IMR-90 (cell line): ENCODE results near the gene AFAP1L2. TPM values are rescaled to one million over a fixed set of nuclear protein-coding genes. Genes with fewer than 3 reads are reported as not detected.

ENCODE experiments used
- ATAC-seq: fragments of 200-7000 bp; cut with Tn5 transposase; 2 replicates; pipeline ENCODE4 v1.9.1; 2020; ENCODE audit warnings: low read depth, mild to moderate bottlenecking, moderate library complexity
- BruUV-seq: library from RNA; stranded (reverse); fragments of 400-500 nt; replicated peaks from 2 replicates; lab custom pipeline; 2021; lab: Mats Ljungman, UMichigan
- CTCF ChIA-PET: fragments of 300-600 bp; formaldehyde crosslinking; extraction: SDS; loops from one replicate; lab custom pipeline; 2021; ENCODE audit warnings: antibody characterized with exemption; lab: Yijun Ruan, JAX
- POLR2A ChIA-PET: fragments of 300-600 bp; sonication (Branson Sonifier 250); formaldehyde crosslinking; loops from one replicate; lab custom pipeline; 2022; ENCODE audit warnings: antibody characterized with exemption; ENCODE audit not compliant: unreplicated experiment; lab: Charles Lee
- DNase-seq: peaks from one replicate; pipeline ENCODE4 v3.0.0; 2013
- H2AFZ ChIP-seq: replicated peaks from 2 replicates; pipeline ENCODE3; 2013; ENCODE audit warnings: low read length, mild to moderate bottlenecking; ENCODE audit not compliant: poor library complexity
- H2AK5ac ChIP-seq: 2 replicates; pipeline ENCODE4 v1.6.1; 2013; ENCODE audit warnings: low read depth, low read length, inconsistent platforms
- H2AK9ac ChIP-seq: replicated peaks from 2 replicates; pipeline ENCODE3; 2013; ENCODE audit warnings: mild to moderate bottlenecking, low read depth, low read length, moderate library complexity; ENCODE audit not compliant: poor library complexity
- H2BK120ac ChIP-seq: 2 replicates; pipeline ENCODE4 v1.6.1; 2013; ENCODE audit warnings: low read depth, low read length, inconsistent platforms
- H2BK15ac ChIP-seq: 3 replicates; pipeline ENCODE4 v1.6.1; 2013; ENCODE audit warnings: low read depth, low read length, inconsistent platforms
- H2BK20ac ChIP-seq: 2 replicates; pipeline ENCODE4 v1.6.1; 2013; ENCODE audit warnings: low read depth, mild to moderate bottlenecking, inconsistent platforms, low read length, moderate library complexity
- H2BK5ac ChIP-seq: 2 replicates; pipeline ENCODE4 v1.6.1; 2013; ENCODE audit warnings: mild to moderate bottlenecking, low read depth, low read length, inconsistent platforms; ENCODE audit not compliant: poor library complexity, severe bottlenecking
- H3K14ac ChIP-seq: replicated peaks from 2 replicates; pipeline ENCODE4 v1.6.1; 2013; ENCODE audit warnings: low read depth, low read length, inconsistent platforms
- H3K18ac ChIP-seq: 2 replicates; pipeline ENCODE4 v1.6.1; 2013; ENCODE audit warnings: low read depth, low read length, control low read depth
- H3K23ac ChIP-seq: 2 replicates; pipeline ENCODE4 v1.6.1; 2013; ENCODE audit warnings: low read depth, low read length, inconsistent platforms
- H3K27ac ChIP-seq: 2 replicates; pipeline ENCODE4 v1.5.1; 2013; ENCODE audit warnings: mild to moderate bottlenecking, control low read depth, low read length; ENCODE audit not compliant: insufficient read depth
- H3K27me3 ChIP-seq: 2 replicates; pipeline ENCODE4 v1.6.1; 2013; ENCODE audit warnings: low read length; ENCODE audit not compliant: control insufficient read depth, insufficient read depth
- H3K36me3 ChIP-seq: 2 replicates; pipeline ENCODE4 v1.6.1; 2013; ENCODE audit warnings: low read length, mixed read lengths; ENCODE audit not compliant: control insufficient read depth, insufficient read depth
- H3K4ac ChIP-seq: 2 replicates; pipeline ENCODE4 v1.6.1; 2013; ENCODE audit warnings: low read depth, low read length, inconsistent platforms
- H3K4me1 ChIP-seq: 2 replicates; pipeline ENCODE4 v1.6.1; 2013; ENCODE audit warnings: low read length, mixed read lengths; ENCODE audit not compliant: control insufficient read depth, insufficient read depth
- H3K4me2 ChIP-seq: 2 replicates; pipeline ENCODE4 v1.6.1; 2013; ENCODE audit warnings: low read depth, mild to moderate bottlenecking, control low read depth, low read length, moderate library complexity
- H3K4me3 ChIP-seq: 2 replicates; pipeline ENCODE4 v1.5.1; 2013; ENCODE audit warnings: low read depth, mild to moderate bottlenecking, control low read depth, low read length, moderate library complexity; ENCODE audit not compliant: insufficient read depth
- H3K56ac ChIP-seq: 2 replicates; pipeline ENCODE4 v1.6.1; 2013; ENCODE audit warnings: low read length, inconsistent platforms; ENCODE audit not compliant: insufficient read depth; ENCODE audit errors: extremely low read depth
- H3K79me1 ChIP-seq, 2 experiments: 2 replicates each; pipeline ENCODE4 v1.6.1; 2013; ENCODE audit warnings: low read length in 2 of 2, inconsistent platforms in 1 of 2, low read depth in 1 of 2
- H3K9ac ChIP-seq: 2 replicates; pipeline ENCODE4 v1.6.1; 2013; ENCODE audit warnings: low read depth, low read length, control low read depth
- H3K9me1 ChIP-seq: 2 replicates; pipeline ENCODE4 v1.6.1; 2013; ENCODE audit warnings: low read length, inconsistent platforms; ENCODE audit not compliant: insufficient read depth
- H3K9me3 ChIP-seq: 2 replicates; pipeline ENCODE4 v1.6.1; 2013; ENCODE audit warnings: low read length; ENCODE audit not compliant: control insufficient read depth, insufficient read depth
- H4K20me1 ChIP-seq: 2 replicates; pipeline ENCODE4 v1.6.1; 2013; ENCODE audit warnings: low read length, inconsistent platforms; ENCODE audit not compliant: insufficient read depth
- H4K5ac ChIP-seq: 2 replicates; pipeline ENCODE4 v1.6.1; 2013; ENCODE audit warnings: mild to moderate bottlenecking, low read depth, low read length, control low read depth
- H4K8ac ChIP-seq, 2 experiments: 2 replicates each; pipeline ENCODE4 v1.6.1; 2013; ENCODE audit warnings: low read depth in 2 of 2, low read length in 2 of 2, control low read depth in 1 of 2, inconsistent platforms in 1 of 2
- H4K91ac ChIP-seq: 2 replicates; pipeline ENCODE4 v1.6.1; 2013; ENCODE audit warnings: low read depth, low read length, inconsistent platforms; ENCODE audit not compliant: insufficient read depth
- CEBPB ChIP-seq: IDR thresholded peaks from 2 replicates; pipeline ENCODE4 v1.6.1; 2012; ENCODE audit warnings: low read depth, low read length, improper control_type of control experiment
- CHD1 ChIP-seq: IDR thresholded peaks from 2 replicates; pipeline ENCODE4 v1.6.1; 2012; ENCODE audit warnings: low read depth, low read length, improper control_type of control experiment
- MAZ ChIP-seq: IDR thresholded peaks from 2 replicates; pipeline ENCODE4 v1.6.1; 2012; ENCODE audit warnings: low read depth, mild to moderate bottlenecking, low read length, improper control_type of control experiment, moderate library complexity, borderline replicate concordance
- POLR2A ChIP-seq: IDR thresholded peaks from 2 replicates; pipeline ENCODE4 v1.6.1; 2012; ENCODE audit warnings: mild to moderate bottlenecking, low read depth, low read length
- RAD21 ChIP-seq: IDR thresholded peaks from 2 replicates; pipeline ENCODE4 v1.6.1; 2012; ENCODE audit warnings: low read length, improper control_type of control experiment
- RCOR1 ChIP-seq: IDR thresholded peaks from 2 replicates; pipeline ENCODE4 v1.6.1; 2012; ENCODE audit warnings: mild to moderate bottlenecking, low read length, improper control_type of control experiment; ENCODE audit not compliant: insufficient replicate concordance
- WGBS, 2 experiments: methylation state at CpG; one replicate each; pipeline versions ENCODE4 v1.1.5 to v1.1.7; 2013; ENCODE audit warnings: missing lambda C conversion rate in 2 of 2; ENCODE audit not compliant: insufficient read length in 1 of 2; ENCODE audit errors: extremely low coverage in 2 of 2; 5-methylcytosine and 5-hydroxymethylcytosine counted together
- dilution Hi-C: fragments of 300-500 bp; cut with HindIII; formaldehyde crosslinking; loops from one replicate; pipeline ENCODE4 v1.14.3; 2018; ENCODE audit warnings: low sequenced_read_pairs; ENCODE audit not compliant: unreplicated experiment
- in situ Hi-C: fragments of 300-500 bp; cut with MboI; formaldehyde crosslinking; loops from 3 replicates; pipeline ENCODE4 v1.14.3; 2019; ENCODE audit warnings: low sequenced_read_pairs, inconsistent platforms, mixed read lengths
- intact Hi-C: fragments of 100-400 bp; cut with micrococcal nuclease; formaldehyde crosslinking; loops from 2 replicates; pipeline ENCODE4 v1.10.0; 2022
- polyA plus RNA-seq, 3 experiments: library from polyadenylated mRNA; depleted of rRNA; stranded (reverse); fragments of >200 nt; gene quantifications; 2 replicates each; pipeline ENCODE4 v1.2.3, GENCODE V29; 2012; ENCODE audit warnings: low replicate concordance in 1 of 3
- total RNA-seq: library from RNA; depleted of rRNA; stranded (reverse); fragments of >200 nt; gene quantifications from 2 replicates; pipeline ENCODE4 v1.2.3, GENCODE V29; 2012
- TF ChIP-seq, protein P1 (sequence below): fragments of 150-350 bp; IDR thresholded peaks from 2 replicates; pipeline ENCODE4 v1.6.1; 2017; ENCODE audit warnings: mild to moderate bottlenecking, antibody characterized with exemption, low read length, low read depth

The AFAP1L2 gene
- total and polyA plus RNA-seq, 2 of the 4 experiments (the other 2 are of a cell fraction): under 0.01 to 0.10 TPM

DNA sequence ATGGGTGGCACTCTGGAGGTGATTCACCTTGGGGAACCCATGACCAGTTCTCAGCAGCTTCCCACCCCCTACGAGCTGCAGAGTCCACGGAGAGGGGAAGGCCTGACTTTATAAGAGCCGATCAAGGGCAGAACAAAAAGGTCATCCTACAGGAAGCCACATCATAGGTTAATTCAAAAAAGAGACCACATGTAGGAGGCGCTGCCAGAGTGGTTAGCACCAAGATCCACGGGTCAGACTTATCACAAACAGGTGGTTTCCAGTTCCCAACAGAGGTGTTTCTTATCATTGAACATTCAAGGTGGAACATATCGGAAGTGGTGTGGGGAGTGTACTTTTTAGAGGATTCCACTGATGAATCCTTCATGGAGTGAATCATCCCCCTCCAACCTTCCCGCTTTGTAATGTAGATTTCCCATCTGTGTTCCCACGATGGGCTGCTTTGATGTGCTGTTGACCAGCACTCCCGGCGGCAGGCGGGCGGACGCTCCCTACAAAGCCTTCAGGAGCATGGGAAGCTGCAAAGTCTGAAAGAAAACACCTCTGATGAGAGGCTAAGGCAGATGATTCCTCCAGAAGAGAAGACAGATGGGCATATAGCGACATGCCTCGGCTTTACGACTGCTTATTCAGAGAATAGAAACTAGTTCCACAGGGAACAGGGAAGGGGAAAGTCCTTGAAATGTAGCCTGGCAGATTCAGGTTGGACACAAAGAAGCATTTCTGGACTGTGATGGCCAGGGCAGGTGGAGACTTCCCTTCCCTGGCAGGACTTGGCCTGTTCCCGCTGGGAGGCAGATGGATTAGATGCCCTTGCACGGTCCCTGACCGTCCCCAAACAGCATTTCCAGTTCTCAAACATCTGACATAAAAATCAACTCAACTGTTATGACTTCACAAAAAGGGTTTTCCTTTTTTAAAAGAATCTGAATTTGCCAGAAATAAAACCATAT, 66.5 kb downstream of the AFAP1L2 start:
- no peak for TF ChIP-seq RAD21
- TF ChIP-seq, protein P1, sequence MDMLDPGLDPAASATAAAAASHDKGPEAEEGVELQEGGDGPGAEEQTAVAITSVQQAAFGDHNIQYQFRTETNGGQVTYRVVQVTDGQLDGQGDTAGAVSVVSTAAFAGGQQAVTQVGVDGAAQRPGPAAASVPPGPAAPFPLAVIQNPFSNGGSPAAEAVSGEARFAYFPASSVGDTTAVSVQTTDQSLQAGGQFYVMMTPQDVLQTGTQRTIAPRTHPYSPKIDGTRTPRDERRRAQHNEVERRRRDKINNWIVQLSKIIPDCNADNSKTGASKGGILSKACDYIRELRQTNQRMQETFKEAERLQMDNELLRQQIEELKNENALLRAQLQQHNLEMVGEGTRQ: no peak
- no peak for TF ChIP-seq POLR2A
- TF ChIP-seq MAZ: no peak
- TF ChIP-seq RCOR1: no peak
- TF ChIP-seq CEBPB: no peak
- no peak for TF ChIP-seq CHD1
- Histone ChIP-seq H3K36me3 (no peaks in the 10 kb centered on the region), H2AFZ (no peak overlapping the region), H3K9ac (no peak overlapping the region), H3K79me1 (no peaks in the 10 kb centered on the region), H4K8ac (no peak overlapping the region), H4K91ac (no peak overlapping the region), H3K9me3 (no peaks in the 10 kb centered on the region), H3K23ac (no peak overlapping the region), H3K4me1 (no peaks in the 10 kb centered on the region), H3K14ac (no peak overlapping the region), H4K20me1 (no peaks in the 10 kb centered on the region), H3K27ac (no peak overlapping the region), H3K4ac (no peak overlapping the region), H3K27me3 (peaks cover 31% of the 10 kb centered on the region), H4K5ac (no peak overlapping the region), H3K18ac (no peak overlapping the region), H2BK5ac (no peak overlapping the region), H3K56ac (no peak overlapping the region), H2BK20ac (no peak overlapping the region), H2AK9ac (no peak overlapping the region), H2BK15ac (no peak overlapping the region), H3K4me3 (no peak overlapping the region), H2AK5ac (no peak overlapping the region), H2BK120ac (no peak overlapping the region), H3K9me1 (no peaks in the 10 kb centered on the region), H3K4me2 (no peak overlapping the region)
- 71% methylated on average over 7 of the region's 19 CpGs; no CpG with 5 or more reads in 1 of the 2 experiments for WGBS, 2 experiments
- no TSS peak for BruUV-seq
- DNase-seq: no peak
- intact Hi-C loops (no loop called here), in situ Hi-C loops (no loop called here), dilution Hi-C loops (no loop called here)
- POLR2A ChIA-PET: no interaction called here
- ATAC-seq: no peak
- CTCF ChIA-PET: no interaction called here
